Stimulated activated CD8-positive, alpha-beta memory T cell treated with anti-CD3 and anti-CD28 coated beads, Interleukin-4, amount 100 ng/mL, for 48 hours (primary cell): ENCODE measurements around the gene RIPK1.
"Not testable (repeated sequence)": the region's sequence is repeated elsewhere in the genome, so short reads cannot be mapped to it uniquely, and the experiment has no call there.

Experiments used
- DNase-seq: peaks from one replicate; pipeline ENCODE4 v3.0.0-alpha.2; 2020

RIPK1 gene

DNA sequence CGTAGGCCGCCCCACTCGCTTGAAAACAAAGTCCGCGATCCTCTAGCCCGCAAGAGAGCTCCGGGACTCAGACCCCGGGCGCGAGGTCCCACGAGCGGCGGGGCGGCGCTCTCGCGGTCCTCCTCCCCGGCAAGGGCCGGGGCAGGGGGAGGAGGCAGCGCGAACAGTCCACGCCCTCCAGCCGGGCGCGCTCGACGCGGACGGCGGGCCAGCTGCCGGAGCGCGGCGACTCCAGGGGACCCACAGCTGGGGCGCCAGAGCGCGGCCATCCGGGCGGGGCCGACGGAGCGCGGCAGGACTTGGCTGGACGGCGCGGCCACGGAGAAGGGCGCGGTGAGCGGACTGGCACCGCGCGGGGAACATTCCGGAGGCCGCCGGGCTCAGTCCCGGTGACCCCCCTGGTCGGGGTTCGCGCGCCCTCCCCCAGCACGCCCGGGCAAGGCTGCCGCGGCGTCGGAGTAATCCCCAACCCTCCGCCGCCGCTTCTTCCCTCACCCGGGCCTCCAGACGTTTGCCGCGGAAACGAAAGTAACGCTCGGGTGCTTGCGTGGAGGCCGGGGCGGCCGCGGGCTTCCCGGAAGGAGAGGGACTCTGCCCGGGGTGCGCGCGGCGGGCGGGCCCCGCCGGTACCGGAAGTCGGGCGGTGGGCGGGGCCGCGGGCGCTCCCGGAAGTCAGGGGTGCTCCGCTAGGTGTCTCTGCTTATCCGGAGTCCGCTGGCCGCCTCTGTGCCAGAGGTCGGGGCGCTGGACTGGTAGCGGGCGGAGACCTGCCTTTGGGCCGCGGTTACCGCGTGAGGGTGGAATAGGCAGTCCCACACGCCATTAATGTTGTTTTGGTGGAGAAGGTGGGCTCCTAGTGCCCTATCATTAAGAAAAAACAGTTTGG is at the start of gene RIPK1:
TSS of gene RIPK1 (plus strand) at position 166 of the 886 bp plus-strand sequence. CDS start 8,330 bp downstream, outside the sequence.
- DNase-seq, result peak; percentile 96

- no peak for DNase-seq
Measured at GRCh38 chr6:3019065-3019464, 49.2 kb upstream of the RIPK1 start.

DNA sequence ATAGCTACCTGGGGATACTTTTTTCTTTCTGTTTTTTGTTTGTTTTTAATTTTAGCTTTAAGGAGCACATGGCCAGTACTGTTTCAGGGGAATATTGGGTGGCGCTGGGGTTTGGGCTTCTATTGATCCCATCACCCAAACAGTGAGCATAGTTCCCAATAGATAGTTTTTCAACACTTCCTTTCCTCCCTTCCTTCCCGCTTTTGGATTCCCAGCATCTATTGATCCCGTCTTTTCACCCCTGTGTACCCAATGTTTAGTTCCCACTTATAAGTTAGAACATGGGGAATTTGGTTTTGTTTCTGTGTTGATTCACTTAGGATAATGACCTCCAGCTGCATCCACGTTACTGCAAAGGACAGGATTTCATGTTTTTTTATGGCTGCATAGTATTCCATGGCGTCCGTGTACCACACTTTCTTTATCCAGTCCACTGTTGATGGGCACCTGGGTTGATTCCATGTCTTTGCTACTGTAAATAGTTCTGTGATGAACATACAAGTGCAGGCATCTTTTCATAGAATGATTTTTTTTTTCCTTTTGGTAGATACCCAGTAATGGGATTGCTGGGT is 48.5 kb upstream of the RIPK1 start:
- DNase-seq, result no peak

DNA sequence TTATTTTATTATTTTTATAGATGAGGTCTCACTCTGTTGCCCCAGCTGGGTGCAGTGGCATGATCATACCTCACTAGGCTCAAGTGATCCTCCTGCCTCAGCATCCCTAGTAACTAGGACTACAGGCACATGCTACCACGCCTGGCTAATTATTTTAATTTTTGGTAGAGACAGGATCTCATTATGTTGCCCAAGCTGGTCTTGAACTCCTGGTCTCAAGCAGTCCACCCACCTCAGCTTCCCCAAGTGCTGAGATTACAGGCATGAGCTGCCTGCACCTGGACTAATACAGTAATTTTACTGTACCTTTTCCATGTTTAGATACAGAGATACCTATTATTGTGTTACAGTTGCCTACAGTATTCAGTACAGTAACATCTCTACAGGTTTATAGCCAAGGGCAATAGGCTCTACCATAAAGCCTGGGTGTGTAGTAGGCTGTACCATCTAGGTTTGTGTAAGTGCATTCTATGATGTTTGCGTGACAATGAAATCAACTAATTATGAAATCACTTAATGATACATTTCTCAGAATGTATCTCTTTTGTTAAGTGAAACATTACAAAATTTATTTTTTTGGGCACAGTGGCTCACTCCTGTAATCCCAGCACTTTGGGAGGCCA is 47.2 kb upstream of the RIPK1 start:
- not testable (repeated sequence) for DNase-seq

- DNase-seq, result peak; percentile 67
Measured at GRCh38 chr6:3022765-3023662, 45.3 kb upstream of the RIPK1 start.

DNA sequence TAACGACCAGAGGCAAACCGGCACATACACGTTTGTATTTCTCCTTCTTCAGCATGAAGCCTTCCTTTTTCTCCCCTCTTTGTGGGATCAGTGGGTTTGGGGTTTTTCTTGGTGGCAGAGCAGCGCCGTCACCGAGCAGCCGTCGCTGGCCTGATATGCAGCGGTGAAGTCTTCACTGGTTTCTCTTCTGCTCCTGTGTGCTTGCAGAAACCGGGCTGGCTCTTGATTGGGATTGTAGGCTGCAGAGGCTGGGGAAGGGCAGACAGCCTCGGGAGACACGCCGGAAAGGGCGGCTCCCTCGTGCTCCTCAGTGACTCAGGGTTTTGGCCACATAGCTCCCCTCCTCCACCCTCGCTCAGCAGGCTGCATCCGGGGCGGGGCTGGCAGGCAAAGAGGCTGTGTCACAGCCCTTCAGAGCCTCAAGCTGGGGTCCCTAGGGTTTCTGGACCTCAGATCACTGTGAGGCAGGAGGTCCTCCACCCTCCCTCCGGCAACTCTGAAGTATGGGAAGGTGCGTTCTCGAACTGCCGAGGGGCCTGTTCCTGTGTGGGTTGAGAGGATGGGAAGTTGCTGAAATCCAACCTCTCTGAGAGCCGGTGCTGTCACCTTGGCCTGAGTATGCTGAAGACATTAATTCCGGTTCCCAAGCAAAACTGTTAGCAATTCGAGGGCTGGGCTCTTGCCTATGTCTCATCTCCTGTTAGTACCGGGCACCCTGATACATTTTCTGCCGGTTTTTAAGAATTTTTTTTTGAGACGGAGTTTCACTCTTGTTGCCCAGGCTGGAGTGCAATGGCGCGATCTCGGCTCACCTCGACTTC is 44.4 kb upstream of the RIPK1 start:
- DNase-seq, result peak; percentile 94

DNA sequence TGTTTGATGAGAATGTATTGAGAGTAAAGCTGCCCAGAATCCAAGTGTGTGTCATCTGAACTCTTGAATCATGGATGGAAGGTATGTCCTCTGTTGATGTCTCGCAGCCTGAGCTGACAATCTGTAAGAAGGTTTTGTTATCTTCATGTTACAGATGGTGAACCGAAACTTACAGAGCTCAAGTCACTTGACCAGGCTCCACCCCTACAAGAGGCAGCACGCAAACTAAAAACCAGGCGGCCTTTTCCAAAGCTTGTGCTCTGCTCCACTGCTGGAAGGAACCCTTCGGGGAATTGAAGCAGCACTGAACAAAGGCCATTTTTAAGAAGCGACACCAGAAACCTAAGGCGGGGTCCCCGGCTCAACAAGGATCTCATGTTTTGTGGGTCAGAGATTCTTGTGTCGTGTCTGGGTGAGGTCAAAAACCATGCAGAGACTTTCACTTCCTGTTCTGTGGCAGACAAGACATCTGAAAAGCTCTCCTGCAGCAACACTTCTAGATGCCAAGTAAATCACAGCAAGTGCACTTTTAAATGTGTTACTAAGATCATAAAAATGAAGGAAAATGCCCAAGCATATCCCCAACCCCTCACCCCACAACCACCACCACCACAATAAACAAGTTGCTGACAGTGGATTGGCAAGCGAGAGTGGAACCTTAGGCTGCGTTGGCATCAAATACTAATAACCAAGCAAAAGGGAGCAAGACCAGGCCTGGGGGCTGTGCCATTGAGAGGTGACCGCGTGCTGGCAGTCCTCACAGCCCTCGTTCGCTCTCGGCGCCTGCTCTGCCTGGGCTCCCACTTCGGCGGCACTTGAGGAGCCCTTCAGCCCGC is 41.3 kb upstream of the RIPK1 start:
- DNase-seq, result peak; percentile 37

DNA sequence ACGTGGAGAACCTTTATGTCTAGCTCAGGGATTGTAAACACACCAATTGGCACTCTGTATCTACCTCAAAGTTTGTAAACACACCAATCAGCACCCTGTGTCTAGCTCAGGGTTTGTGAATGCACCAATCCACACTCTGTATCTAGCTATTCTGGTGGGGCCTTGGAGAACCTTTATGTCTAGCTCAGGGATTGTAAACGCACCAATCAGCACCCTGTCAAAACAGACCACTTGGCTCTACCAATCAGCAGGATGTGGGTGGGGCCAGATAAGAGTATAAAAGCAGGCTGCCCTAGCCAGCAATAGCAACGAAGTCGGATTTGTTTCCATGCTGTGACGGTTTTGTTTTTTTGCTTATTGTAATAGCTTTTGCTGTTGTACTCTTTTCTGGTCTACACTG is 40.1 kb upstream of the RIPK1 start:
- not testable (repeated sequence) for DNase-seq

GRCh38 chr6:3031857-3032640 is 36.2 kb upstream of the RIPK1 start:
- DNase-seq, result no peak

- DNase-seq, result no peak
Measured at GRCh38 chr6:3032986-3033385, 35.3 kb upstream of the RIPK1 start.

GRCh38 chr6:3033652-3034051 is 34.6 kb upstream of the RIPK1 start:
- no peak for DNase-seq

GRCh38 chr6:3035397-3035796 is 32.9 kb upstream of the RIPK1 start:
- DNase-seq, result no peak

- DNase-seq, result no peak
Measured at GRCh38 chr6:3036861-3037637, 31.2 kb upstream of the RIPK1 start.

- no peak for DNase-seq
Measured at GRCh38 chr6:3037638-3038365, 30.5 kb upstream of the RIPK1 start.

- DNase-seq, result no peak
Measured at GRCh38 chr6:3039384-3039783, 28.9 kb upstream of the RIPK1 start.

DNA sequence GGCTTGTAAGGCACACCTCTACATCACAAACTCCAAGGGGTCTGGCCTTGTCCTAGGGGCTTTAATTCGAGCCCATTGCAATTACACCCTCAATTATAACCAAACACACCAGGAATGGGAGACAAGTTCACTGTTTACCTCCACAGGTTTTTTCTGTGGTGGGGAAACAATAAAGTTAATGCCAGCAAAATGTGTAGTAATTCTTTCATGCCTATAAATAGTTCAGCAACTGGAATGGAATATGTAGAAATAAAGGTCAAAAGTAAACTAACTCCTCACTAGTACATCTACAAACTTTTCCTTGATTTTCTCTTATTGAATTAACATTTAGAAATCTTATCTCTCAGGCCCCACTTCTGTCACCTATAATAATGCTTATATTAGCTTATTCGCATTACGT is 27.1 kb upstream of the RIPK1 start:
- DNase-seq, result no peak

- no peak for DNase-seq
Measured at GRCh38 chr6:3041606-3042005, 26.7 kb upstream of the RIPK1 start.

GRCh38 chr6:3045369-3045768 is 22.9 kb upstream of the RIPK1 start:
- DNase-seq, result no peak

DNA sequence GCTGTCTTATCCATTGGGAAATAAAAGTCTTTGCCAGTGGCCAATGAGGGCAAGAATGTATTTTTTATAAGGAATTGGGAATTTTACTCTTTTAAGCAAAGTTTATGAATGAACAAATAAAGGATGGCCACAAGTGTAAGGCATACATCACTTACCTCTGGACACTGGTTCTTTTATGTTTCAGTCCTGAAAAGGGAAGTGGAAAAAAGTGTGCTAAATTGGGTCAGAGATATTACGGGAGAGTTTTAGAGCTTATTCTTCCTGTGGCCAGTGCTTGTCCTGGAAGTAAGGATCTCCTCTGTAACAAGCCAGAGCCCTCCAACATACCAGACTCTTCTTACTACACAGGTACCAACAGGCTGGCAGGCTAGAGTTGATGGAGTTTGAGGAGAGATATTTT is 22.5 kb upstream of the RIPK1 start:
- no peak for DNase-seq
